Measurements from ENCODE around the gene MEIKIN.

The MEIKIN gene, protein sequence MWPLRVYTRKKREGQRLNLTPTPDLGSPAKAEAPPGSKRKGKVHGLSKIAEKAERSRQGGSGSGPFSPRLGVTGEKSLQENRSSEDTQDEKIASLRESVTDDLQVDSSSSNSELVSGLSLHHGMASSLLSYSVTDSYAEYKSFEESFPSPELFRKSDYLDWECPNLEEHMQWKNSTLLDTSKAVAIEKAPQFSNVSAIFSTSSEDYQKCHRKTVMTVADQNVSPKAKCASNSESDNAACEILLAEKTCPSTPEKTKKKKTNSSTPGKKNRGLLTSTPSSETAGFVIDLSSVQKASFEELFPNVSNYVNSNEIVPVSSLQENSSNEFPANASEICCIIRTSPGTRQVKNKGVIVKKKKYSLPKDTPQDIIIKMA

DNA sequence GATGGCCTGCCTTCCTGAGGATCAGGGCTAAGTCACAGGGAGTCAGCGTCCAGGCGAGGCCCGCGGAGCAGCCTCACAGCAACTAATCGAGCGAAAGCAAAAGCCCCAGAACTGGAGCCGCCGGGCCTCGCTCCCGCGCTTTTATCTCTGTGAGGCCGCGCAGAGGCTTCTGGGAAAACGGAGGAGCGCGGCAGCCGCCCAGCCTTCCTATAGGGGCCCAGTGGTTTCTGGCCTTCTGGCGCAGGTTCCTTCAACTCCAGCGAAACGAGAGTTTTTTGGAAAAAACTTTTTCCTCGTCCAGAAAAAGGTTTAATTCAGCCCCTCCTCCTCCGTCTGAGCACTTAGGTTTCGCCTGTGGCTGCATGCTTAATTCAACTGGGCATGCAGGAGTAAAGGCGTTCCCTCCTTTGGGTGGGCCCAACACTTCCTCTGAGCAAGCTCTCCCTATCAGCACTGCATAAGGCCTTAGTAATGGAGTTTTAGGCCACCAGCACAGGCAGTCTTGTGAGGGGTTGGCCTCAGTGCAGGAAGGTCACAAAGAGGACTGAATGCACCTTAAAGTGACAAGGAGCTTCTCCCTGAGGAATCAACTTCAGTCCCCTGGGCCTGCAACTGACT lies at the start of gene MEIKIN:
Gene MEIKIN, minus strand, starts transcription at position 113 of the 618 bp plus-strand sequence. CDS start 158 bp downstream, outside the sequence.
- Mint-ChIP-seq H3K27me3 (no peaks in the 10 kb centered on the region), H3K36me3 (ENCODE audit: low read depth) (peaks cover 3% of the 10 kb centered on the region), H3K9me3 (no peaks in the 10 kb centered on the region), H3K4me3 (no peak within 1 kb of the TSS), H3K4me1 (ENCODE audit: low read depth) (no peaks in the 10 kb centered on the region), H3K27ac (no peak within 1 kb of the TSS)

DNA sequence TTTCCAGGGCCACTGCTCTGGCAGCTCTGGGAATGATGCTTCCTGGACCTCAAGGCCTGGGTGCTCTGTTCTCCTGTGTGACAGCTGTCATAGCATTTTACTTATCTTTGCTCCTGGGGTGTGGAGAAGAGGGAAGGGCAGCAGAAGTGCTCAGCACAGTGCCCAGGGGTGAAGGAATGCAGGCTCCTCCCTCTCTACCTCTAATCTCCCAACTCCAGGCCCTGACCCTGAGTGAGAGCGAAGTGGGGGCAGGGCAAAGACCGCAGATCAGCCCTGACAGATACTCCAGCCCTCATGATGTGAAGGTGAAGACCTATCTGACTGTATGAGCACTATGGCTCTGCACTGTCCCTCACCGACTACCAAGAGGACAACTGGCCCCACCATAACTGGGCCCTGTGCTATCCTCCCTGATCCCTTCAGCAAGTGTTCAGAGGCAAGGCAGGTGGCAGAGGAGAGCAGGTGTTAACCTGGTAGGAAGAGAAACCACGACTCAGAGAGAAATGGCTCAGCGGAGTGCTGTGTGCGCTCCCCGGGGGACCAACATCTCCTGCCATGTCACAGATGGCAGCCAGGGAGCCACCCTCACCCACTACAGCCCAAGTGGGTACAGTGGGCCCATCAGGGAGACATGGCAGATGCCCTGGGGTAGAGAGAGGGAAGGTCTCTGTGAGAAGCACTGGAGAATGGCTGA lies 49.2 kb upstream of the MEIKIN start:
- Mint-ChIP-seq H3K9me3 (no peaks in the 10 kb centered on the region), H3K4me1 (ENCODE audit: low read depth) (peaks cover 9% of the 10 kb centered on the region), H3K4me3 (no peak overlapping the region), H3K27ac (no peak overlapping the region), H3K36me3 (ENCODE audit: low read depth) (no peaks in the 10 kb centered on the region), H3K27me3 (no peaks in the 10 kb centered on the region)

DNA sequence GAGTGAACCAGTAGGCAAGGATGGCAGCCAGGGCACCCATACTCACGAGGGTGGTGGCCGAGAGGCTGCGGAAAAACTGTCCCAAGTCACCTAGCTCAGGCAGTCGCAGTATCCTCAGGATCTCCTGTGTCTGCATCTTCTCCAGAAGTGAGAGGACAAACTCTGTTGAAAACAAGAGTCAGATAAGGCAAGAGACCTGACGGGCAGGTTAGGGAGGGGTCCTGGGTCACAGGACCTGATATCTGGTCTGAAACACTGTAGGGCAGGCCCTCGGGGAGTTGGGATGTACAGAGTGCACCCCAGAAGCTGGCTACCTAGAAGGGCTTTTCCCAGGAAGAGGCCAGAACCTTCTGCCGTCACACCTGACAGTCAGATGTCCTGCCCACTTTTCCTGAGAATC lies 48.6 kb upstream of the MEIKIN start:
- Mint-ChIP-seq H3K4me1 (ENCODE audit: low read depth) (peaks cover 8% of the 10 kb centered on the region), H3K4me3 (no peak overlapping the region), H3K27ac (no peak overlapping the region), H3K9me3 (no peaks in the 10 kb centered on the region), H3K36me3 (ENCODE audit: low read depth) (no peaks in the 10 kb centered on the region), H3K27me3 (no peaks in the 10 kb centered on the region)

DNA sequence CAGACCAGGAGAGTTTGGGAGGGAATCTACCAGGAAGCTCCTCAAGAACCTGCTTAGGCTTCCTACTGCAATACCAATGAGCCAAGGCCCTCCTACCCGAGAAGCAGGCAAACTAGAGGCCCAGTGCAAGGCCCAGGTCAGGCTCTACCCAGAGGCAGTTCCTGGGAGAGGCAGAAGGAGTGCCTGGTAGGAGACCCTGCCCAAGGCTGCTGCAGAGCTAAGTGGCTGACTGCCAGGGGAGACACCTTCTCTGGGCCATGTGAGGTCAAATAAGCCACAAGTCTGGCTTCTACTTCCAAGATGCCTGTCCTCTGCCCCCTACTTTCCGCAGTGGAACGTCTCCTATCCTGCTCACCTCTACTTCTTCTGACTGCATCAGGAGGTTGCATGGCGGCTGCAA lies 48.2 kb upstream of the MEIKIN start:
- Mint-ChIP-seq H3K36me3 (ENCODE audit: low read depth) (no peaks in the 10 kb centered on the region), H3K9me3 (no peaks in the 10 kb centered on the region), H3K4me1 (ENCODE audit: low read depth) (peaks cover 4% of the 10 kb centered on the region), H3K27me3 (no peaks in the 10 kb centered on the region), H3K4me3 (no peak overlapping the region), H3K27ac (no peak overlapping the region)

DNA sequence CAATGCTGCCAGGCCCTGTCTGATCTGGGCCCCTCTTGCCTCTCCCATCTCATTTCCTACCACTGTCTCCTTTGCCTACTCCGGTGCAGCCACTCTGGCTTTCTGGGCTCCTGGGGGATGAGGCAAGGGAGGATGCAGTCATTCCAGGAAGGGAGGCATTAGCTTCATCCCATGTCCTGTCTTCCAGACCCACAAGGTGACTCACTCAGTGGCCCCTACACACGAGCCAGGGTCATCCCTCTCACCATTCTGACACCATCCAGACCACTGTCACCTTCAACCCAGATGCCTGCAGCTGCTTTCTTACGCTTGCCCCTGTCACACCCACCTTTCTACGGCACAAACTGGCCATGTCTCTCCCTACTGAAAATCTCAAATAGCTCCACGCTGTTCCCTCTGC lies 46.9 kb upstream of the MEIKIN start:
- Mint-ChIP-seq H3K9me3 (no peaks in the 10 kb centered on the region), H3K4me3 (no peak overlapping the region), H3K27me3 (no peaks in the 10 kb centered on the region), H3K36me3 (ENCODE audit: low read depth) (no peaks in the 10 kb centered on the region), H3K4me1 (ENCODE audit: low read depth) (peaks cover 3% of the 10 kb centered on the region), H3K27ac (no peak overlapping the region)

DNA sequence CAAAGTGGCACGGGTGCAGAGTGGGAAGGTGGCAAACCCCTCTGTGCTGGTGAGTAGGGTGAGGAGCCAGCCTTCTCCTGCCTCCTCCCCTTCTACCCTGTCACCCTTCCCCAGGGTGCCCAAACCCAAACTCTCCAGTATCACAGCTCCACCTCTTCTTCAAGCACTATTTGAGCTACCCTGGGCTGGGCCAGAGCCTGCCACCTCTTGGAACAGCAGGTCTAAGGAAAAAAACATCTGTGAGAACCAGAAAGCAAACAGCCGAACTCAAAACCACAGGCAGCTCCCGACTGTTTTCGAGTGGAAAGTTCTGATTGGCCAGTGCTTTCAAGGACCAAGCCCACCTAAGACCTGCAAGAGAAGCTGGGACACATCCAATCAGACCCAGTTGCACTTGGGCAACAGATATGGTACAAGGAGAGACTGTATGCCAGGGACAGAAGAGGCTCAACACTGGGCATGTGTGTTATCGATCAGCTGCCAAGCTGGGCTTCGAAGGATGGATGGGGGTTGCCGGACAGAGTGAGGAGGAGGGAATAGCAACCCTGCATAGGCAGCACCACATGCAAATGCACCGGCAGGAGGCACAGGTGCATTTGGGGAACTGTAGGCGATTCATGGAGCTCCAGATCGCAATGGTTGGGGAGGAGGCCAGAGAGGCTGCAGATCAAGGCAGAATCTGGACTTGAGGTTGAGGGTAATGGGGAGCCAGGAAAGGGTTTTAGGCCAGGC lies 46.3 kb upstream of the MEIKIN start:
- H3K36me3 Mint-ChIP-seq (ENCODE audit: low read depth), result no peaks in the 10 kb centered on the region
- no peak overlapping the region for H3K27ac Mint-ChIP-seq
- H3K4me1 Mint-ChIP-seq (ENCODE audit: low read depth), result peaks cover 2% of the 10 kb centered on the region

DNA sequence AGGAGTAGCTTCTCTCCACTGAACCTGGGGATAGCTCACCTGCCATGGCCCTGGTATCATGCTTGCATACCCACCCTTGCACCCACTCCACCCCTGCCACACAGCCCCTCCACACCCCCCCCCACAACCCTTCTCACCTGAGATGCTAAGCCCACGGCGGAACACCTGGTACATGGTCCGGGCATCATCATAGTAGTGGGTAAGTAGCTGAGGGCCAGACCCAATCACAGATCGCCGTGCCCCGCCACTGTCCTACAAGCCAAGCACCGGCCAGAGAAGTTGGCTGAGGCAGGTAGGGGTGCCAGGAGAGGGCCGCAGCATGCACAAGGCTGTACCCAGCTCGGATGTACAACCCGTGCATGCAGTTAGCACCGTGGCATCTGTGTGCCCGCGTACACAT lies 45.3 kb upstream of the MEIKIN start:
- H3K4me1 Mint-ChIP-seq (ENCODE audit: low read depth), result no peaks in the 10 kb centered on the region
- H3K27ac Mint-ChIP-seq, result no peak overlapping the region
- H3K36me3 Mint-ChIP-seq (ENCODE audit: low read depth), result no peaks in the 10 kb centered on the region
- no peak overlapping the region for H3K4me3 Mint-ChIP-seq
- no peaks in the 10 kb centered on the region for H3K27me3 Mint-ChIP-seq
- no peaks in the 10 kb centered on the region for H3K9me3 Mint-ChIP-seq

More for the DNA sequence above, 46.3 kb upstream of the MEIKIN start:
- Mint-ChIP-seq H3K4me3 (no peak overlapping the region), H3K9me3 (no peaks in the 10 kb centered on the region), H3K27me3 (no peaks in the 10 kb centered on the region)

DNA sequence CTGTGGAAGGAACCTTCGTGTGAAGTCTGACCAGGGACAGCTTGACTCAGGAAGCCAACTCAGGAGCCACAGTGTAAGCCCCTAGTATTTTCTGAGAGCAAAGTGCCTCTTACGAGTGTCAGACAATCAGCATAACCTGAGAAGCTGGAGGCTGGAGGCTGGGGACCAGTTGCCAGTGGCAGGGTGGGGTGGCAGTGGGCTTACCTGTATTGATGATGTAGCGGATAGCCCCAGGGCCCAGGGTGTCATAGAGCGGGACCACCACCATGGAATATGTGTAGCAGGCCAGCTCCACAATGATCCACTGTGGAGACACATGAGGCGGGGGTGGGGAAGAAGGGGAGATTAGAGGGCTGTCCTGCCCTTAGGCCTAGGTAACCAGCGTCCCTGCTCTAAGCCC lies 43.1 kb upstream of the MEIKIN start:
- Mint-ChIP-seq H3K4me3 (no peak overlapping the region), H3K9me3 (no peaks in the 10 kb centered on the region), H3K27ac (no peak overlapping the region), H3K27me3 (no peaks in the 10 kb centered on the region), H3K36me3 (ENCODE audit: low read depth) (no peaks in the 10 kb centered on the region), H3K4me1 (ENCODE audit: low read depth) (peaks cover 3% of the 10 kb centered on the region)

DNA sequence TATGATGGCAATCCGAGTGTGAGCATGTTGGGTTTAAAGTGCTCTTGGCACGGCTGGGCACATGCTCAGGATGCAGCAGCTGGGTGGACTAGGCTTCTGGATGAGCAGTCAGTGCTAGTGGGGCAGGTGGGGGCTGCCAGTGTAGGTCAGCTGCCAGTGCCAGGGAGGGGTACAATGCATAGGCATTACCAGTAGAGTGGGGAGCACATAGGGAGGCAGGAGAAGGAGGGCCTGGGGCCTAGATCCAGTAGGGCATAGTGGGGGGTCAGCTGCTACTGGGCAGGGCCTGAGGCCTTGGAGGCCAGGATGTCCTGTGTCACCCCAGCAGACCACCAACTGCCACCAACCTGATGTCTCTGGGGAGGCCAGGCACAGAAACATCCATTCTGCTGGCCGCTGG lies 41.8 kb upstream of the MEIKIN start:
- Mint-ChIP-seq H3K4me3 (no peak overlapping the region), H3K27me3 (no peaks in the 10 kb centered on the region), H3K9me3 (no peaks in the 10 kb centered on the region), H3K36me3 (ENCODE audit: low read depth) (no peaks in the 10 kb centered on the region), H3K27ac (no peak overlapping the region), H3K4me1 (ENCODE audit: low read depth) (peaks cover 10% of the 10 kb centered on the region)

DNA sequence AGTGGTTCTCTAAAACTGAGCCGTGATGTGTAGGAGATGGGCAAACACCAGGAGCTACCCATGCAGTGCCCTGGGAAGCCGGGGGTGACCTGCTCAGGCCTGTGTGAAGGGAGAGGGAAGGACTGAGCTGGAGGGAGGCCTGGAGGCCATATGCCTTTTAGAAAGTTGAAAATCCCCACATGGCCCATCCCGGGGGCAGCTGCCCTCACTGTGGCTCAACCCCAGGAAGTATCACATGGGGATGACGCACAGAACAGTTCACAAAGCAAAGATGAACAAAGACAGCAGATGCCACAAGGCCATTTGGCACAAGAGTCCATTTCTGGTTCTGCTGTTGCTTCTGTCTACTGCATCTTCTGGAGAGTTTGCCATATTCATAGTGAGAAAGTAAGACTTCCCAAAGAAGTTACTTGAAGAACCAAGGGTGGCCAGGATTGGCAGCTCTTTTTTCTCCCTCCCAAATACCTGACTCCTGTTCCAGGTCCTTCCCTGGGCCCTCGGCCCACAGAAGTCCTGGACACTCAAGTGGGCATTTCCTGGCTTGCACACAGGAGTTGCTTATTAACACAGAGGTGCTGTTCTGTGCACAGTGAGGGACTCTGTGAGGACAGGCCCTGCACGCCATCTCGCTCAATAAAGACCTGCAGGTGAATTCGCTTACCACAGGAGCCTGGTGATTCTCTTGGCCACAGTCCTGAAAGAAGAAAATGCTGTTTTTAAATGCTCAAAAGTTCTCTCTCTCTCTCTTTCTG lies 40.9 kb upstream of the MEIKIN start:
- Mint-ChIP-seq H3K4me1 (ENCODE audit: low read depth) (peaks cover 10% of the 10 kb centered on the region), H3K4me3 (no peak overlapping the region), H3K9me3 (no peaks in the 10 kb centered on the region), H3K27me3 (no peaks in the 10 kb centered on the region), H3K27ac (no peak overlapping the region), H3K36me3 (ENCODE audit: low read depth) (no peaks in the 10 kb centered on the region)

DNA sequence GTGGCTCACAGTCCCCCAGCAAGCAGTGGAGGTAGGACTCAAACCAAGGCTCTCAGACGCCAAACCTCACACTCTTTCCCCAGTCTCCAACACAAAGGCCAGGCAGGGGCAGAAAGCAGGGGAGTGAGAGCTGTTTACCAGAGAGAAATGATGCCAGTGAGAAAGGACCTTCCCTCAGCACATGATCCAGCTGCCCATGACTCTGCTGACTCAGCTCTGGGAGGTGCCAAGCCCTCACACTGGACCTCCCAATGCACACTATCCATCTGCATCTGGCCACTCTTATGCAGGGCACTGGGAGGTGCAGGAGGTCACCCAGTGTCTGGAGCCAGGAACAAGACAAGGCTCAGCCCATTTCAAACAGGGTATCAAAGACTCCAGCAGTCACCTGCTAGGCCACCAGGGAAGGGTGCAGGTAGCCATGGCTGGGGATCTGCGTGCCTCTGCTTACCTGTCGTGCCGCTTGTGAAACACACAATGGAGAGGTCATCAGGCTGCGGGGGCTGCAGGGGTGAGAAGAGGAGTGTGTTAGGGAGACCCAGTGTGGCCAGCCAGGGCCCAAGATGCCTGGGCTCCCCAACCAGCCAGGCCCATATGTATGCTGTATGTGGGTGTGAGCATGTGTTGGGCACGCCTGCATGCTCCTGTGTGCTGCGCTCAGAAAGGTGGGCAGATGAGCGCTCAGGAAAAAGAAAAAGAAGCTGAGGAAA lies 39.6 kb upstream of the MEIKIN start:
- Mint-ChIP-seq H3K4me3 (no peak overlapping the region), H3K27me3 (no peaks in the 10 kb centered on the region), H3K4me1 (ENCODE audit: low read depth) (peaks cover 10% of the 10 kb centered on the region), H3K36me3 (ENCODE audit: low read depth) (no peaks in the 10 kb centered on the region), H3K27ac (no peak overlapping the region), H3K9me3 (no peaks in the 10 kb centered on the region)

DNA sequence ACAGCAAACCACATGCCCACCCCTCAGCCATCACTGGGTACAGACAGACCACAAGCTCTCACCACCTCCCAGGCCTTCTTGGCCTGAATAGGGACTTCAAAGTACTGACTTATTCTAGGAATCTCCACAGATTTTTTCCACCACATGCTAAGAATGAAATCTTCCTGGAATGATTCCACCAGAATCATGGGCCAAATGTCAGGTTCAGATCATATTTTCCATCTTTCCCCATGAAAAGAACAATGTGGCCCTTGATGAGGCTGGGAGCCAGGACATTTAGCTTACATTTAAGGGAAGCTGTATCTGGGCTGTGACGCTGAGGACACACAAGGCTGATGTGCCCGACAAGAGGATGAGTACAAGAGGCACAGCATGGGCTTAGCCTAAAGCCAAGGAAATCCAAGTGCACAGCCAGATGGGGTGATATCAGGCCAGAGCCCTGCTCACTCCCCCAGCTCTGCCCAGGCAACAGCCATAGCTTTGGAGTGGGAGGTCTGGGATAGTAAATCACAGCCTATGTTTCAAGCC lies 37.8 kb upstream of the MEIKIN start:
- peak overlapping the region; percentile 14 for H3K27ac Mint-ChIP-seq
- H3K36me3 Mint-ChIP-seq (ENCODE audit: low read depth), result no peaks in the 10 kb centered on the region
- no peaks in the 10 kb centered on the region for H3K27me3 Mint-ChIP-seq
- H3K4me3 Mint-ChIP-seq, result no peak overlapping the region
- peaks cover 10% of the 10 kb centered on the region for H3K4me1 Mint-ChIP-seq (ENCODE audit: low read depth)
- H3K9me3 Mint-ChIP-seq, result no peaks in the 10 kb centered on the region

DNA sequence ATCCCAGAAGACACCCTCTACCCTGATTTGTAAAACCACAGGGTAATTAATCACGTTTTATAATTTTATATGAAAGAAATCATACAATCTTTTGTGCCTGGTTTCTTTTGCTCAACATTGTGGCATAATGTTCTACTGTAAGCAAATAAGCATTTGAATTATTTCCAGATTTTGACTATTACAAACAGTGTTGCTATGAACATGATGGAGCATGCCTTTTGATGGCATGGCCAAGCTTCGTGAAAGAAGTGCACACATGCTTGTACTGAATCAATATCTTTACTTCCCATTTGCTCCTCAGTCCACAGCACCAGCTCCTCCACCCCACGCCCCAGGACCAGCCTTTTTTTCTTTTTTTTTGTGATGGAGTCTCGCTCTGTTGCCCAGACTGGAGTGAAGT lies 36.1 kb upstream of the MEIKIN start:
- no peaks in the 10 kb centered on the region for H3K9me3 Mint-ChIP-seq
- peaks cover 24% of the 10 kb centered on the region for H3K4me1 Mint-ChIP-seq (ENCODE audit: low read depth)
- H3K36me3 Mint-ChIP-seq (ENCODE audit: low read depth), result no peaks in the 10 kb centered on the region
- H3K27me3 Mint-ChIP-seq, result no peaks in the 10 kb centered on the region
- no peak overlapping the region for H3K27ac Mint-ChIP-seq
- H3K4me3 Mint-ChIP-seq, result no peak overlapping the region

DNA sequence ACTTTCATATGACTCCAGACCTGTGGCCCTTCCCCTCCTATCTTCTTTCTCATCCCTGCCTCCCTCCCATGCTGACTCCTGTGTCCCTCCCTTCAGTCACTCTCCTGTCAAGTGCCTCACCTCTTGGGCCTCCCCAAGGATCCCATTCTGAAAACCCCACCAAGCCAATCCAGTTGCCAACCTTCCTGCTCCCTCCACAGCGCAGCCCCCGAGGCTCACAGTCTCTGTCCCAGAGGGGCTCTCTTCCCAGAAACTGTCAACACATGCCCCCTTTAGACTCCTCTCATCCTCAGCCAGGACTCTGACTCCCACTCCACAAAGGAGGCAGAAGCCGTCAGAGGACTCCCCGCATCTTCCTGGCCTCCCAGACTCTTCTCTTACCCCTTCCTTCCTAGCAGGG lies 35.2 kb upstream of the MEIKIN start:
- no peaks in the 10 kb centered on the region for H3K9me3 Mint-ChIP-seq
- no peak overlapping the region for H3K4me3 Mint-ChIP-seq
- H3K27me3 Mint-ChIP-seq, result no peaks in the 10 kb centered on the region
- H3K27ac Mint-ChIP-seq, result no peak overlapping the region
- H3K36me3 Mint-ChIP-seq (ENCODE audit: low read depth), result no peaks in the 10 kb centered on the region
- H3K4me1 Mint-ChIP-seq (ENCODE audit: low read depth), result peaks cover 32% of the 10 kb centered on the region
